MCF 10A (cell line): ENCODE data around the gene OR52E2. TPM values are rescaled to one million over a fixed set of nuclear protein-coding genes. Genes with fewer than 3 reads are reported as not detected.

Experiments
- BruUV-seq: library from RNA; stranded (reverse); fragments of 400-500 nt; replicated peaks from 2 replicates; lab custom pipeline; 2021; lab: Mats Ljungman, UMichigan
- CTCF ChIA-PET: fragments of 300-600 bp; sonication (Branson Sonifier 250); formaldehyde crosslinking; extraction: SDS; loops from one replicate; lab custom pipeline; 2021; ENCODE audit warnings: antibody characterized with exemption, inconsistent platforms; lab: Yijun Ruan, JAX
- POLR2A ChIA-PET: fragments of 300-600, 350-650 bp; sonication (Branson Sonifier 250); formaldehyde crosslinking; extraction: SDS; loops from one replicate; lab custom pipeline; 2020; ENCODE audit warnings: antibody characterized with exemption, inconsistent platforms; lab: Yijun Ruan, JAX
- DNase-seq: peaks from one replicate; pipeline ENCODE4 v3.0.0-alpha.2; 2018; ENCODE audit not compliant: unreplicated experiment
- H3K27ac Mint-ChIP-seq: one replicate; pipeline ENCODE4 v1.8.0; 2022; ENCODE audit warnings: mild to moderate bottlenecking, low read depth, mixed read lengths; ENCODE audit not compliant: unreplicated experiment
- H3K27me3 Mint-ChIP-seq: one replicate; pipeline ENCODE4 v1.8.0; 2022; ENCODE audit warnings: mixed read lengths; ENCODE audit not compliant: insufficient read depth, unreplicated experiment
- H3K36me3 Mint-ChIP-seq: one replicate; pipeline ENCODE4 v1.8.0; 2022; ENCODE audit warnings: mild to moderate bottlenecking, moderate library complexity, mixed read lengths; ENCODE audit not compliant: insufficient read depth, unreplicated experiment
- H3K4me1 Mint-ChIP-seq: one replicate; pipeline ENCODE4 v1.8.0; 2022; ENCODE audit warnings: mixed read lengths; ENCODE audit not compliant: insufficient read depth, unreplicated experiment
- H3K4me3 Mint-ChIP-seq: one replicate; pipeline ENCODE4 v1.8.0; 2022; ENCODE audit warnings: mild to moderate bottlenecking, moderate library complexity, mixed read lengths; ENCODE audit not compliant: unreplicated experiment
- H3K9me3 Mint-ChIP-seq: one replicate; pipeline ENCODE4 v1.8.0; 2022; ENCODE audit warnings: mixed read lengths; ENCODE audit not compliant: unreplicated experiment
- intact Hi-C: fragments of 100-400 bp; cut with micrococcal nuclease; formaldehyde crosslinking; loops from 2 replicates; pipeline ENCODE4 v1.14.1; 2022
- total RNA-seq: library from RNA; stranded (reverse); gene quantifications from 2 replicates; pipeline ENCODE4 v1.2.3, GENCODE V29; 2022
- TF ChIP-seq, protein P1 (sequence below): fragments of 200-600 bp; IDR thresholded peaks from one replicate; pipeline ENCODE4 v1.8.0; 2022; ENCODE audit warnings: antibody characterized with exemption, mild to moderate bottlenecking; ENCODE audit not compliant: unreplicated experiment

Gene OR52E2
- total RNA-seq, 1 experiment from 2014 or later = not detected

DNA sequence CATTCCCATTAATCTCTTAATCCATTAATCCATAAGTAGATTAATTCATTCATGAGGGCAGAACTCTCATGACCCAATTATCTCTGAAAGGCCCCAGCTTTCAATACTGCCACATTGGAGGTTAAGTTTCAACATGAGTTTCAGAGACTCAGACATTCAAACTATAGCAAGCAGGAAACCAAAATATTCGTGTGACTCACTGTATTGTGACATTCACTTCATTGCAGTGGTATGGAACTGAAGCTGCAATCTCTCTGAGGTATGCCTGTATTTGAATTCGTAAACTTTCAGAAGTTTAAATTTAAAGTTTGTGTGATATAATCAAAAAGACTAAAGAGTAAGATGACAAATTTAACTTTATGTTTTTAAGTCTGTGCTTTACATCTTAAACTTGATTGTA, 16.0 kb downstream of the OR52E2 start:
- ChIA-PET POLR2A (no interaction called here), CTCF (interaction anchor here (0.5 to 1.1 kb wide), 3 partner anchors 52 to 764 kb away, joined by 3 to 4 read pairs (median 3); no protein-coding TSS in a partner anchor)
- TF ChIP-seq, protein P1, sequence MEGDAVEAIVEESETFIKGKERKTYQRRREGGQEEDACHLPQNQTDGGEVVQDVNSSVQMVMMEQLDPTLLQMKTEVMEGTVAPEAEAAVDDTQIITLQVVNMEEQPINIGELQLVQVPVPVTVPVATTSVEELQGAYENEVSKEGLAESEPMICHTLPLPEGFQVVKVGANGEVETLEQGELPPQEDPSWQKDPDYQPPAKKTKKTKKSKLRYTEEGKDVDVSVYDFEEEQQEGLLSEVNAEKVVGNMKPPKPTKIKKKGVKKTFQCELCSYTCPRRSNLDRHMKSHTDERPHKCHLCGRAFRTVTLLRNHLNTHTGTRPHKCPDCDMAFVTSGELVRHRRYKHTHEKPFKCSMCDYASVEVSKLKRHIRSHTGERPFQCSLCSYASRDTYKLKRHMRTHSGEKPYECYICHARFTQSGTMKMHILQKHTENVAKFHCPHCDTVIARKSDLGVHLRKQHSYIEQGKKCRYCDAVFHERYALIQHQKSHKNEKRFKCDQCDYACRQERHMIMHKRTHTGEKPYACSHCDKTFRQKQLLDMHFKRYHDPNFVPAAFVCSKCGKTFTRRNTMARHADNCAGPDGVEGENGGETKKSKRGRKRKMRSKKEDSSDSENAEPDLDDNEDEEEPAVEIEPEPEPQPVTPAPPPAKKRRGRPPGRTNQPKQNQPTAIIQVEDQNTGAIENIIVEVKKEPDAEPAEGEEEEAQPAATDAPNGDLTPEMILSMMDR = no peak
- Mint-ChIP-seq H3K9me3 (no peaks in the 10 kb centered on the region), H3K27me3 (peaks cover 26% of the 10 kb centered on the region), H3K4me1 (peaks cover 5% of the 10 kb centered on the region), H3K36me3 (no peaks in the 10 kb centered on the region), H3K4me3 (no peak overlapping the region), H3K27ac (no peak overlapping the region)
- DNase-seq = peak; percentile 50
- no TSS peak for BruUV-seq
- intact Hi-C loops = no loop called here

- no TSS peak for BruUV-seq
- Mint-ChIP-seq H3K27ac (no peak overlapping the region), H3K27me3 (peaks cover 25% of the 10 kb centered on the region), H3K4me3 (no peak overlapping the region), H3K36me3 (no peaks in the 10 kb centered on the region), H3K4me1 (peaks cover 5% of the 10 kb centered on the region), H3K9me3 (no peaks in the 10 kb centered on the region)
- ChIA-PET POLR2A (no interaction called here), CTCF (interaction anchor here (1.2 kb wide), 1 partner anchor 416 kb away, joined by 4 read pairs; no protein-coding TSS in a partner anchor)
- intact Hi-C loops = no loop called here
- DNase-seq = peak; percentile 8
- TF ChIP-seq, protein P1 = no peak
These were observed 17.3 kb downstream of the OR52E2 start for GRCh38 chr11:5042091-5042490.

GRCh38 chr11:5040876-5041275, 18.6 kb downstream of the OR52E2 start:
- TF ChIP-seq, protein P1 = no peak
- POLR2A ChIA-PET = no interaction called here
- H3K36me3 Mint-ChIP-seq = no peaks in the 10 kb centered on the region
- H3K4me3 Mint-ChIP-seq = no peak overlapping the region
- H3K27me3 Mint-ChIP-seq = peaks cover 21% of the 10 kb centered on the region
- no peak overlapping the region for H3K27ac Mint-ChIP-seq
- no peak for DNase-seq
- H3K9me3 Mint-ChIP-seq = no peaks in the 10 kb centered on the region
- H3K4me1 Mint-ChIP-seq = peaks cover 5% of the 10 kb centered on the region
- BruUV-seq = no TSS peak
- CTCF ChIA-PET = interaction anchor here (0.8 to 1.2 kb wide), 2 partner anchors 84 to 414 kb away, joined by 3 to 4 read pairs; no protein-coding TSS in a partner anchor
- intact Hi-C loops = no loop called here

DNA sequence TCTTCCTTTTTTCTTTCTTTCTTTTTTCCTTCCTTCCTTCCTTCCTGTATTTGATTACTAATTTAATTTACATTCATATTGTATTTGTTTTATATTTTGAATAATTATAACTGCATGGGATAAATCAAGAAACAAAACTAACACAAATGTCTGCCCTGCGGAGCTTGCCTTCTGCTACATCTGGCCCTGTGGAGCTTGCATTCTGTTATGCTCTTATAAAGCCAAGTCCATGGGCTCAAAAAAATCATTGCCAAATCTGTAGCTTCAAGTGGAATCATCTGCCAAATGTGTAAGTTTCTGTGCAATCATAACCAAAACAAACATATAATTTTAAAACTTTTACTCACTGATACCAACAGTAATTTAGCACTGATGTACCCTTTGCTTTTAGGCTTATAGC, 21.1 kb downstream of the OR52E2 start:
- peaks cover 20% of the 10 kb centered on the region for H3K27me3 Mint-ChIP-seq
- CTCF ChIA-PET = interaction anchor here (0.7 to 1.2 kb wide), 2 partner anchors 8 to 34 kb away, joined by 4 read pairs; no protein-coding TSS in a partner anchor
- no peaks in the 10 kb centered on the region for H3K36me3 Mint-ChIP-seq
- H3K4me3 Mint-ChIP-seq = no peak overlapping the region
- intact Hi-C loops = loop anchor here (10.0 kb wide), 1 partner anchor 56 kb away; no protein-coding TSS in a partner anchor
- H3K27ac Mint-ChIP-seq = no peak overlapping the region
- no TSS peak for BruUV-seq
- TF ChIP-seq, protein P1 = no peak
- H3K4me1 Mint-ChIP-seq = peaks cover 5% of the 10 kb centered on the region
- H3K9me3 Mint-ChIP-seq = no peaks in the 10 kb centered on the region
- POLR2A ChIA-PET = interaction anchor here (0.7 to 0.8 kb wide), 2 partner anchors 111 to 458 kb away, joined by 5 to 6 read pairs; no protein-coding TSS in a partner anchor
- DNase-seq = no peak
